ENCODE measurements around the gene RAP1GAP2. TPM values are rescaled to one million over a fixed set of nuclear protein-coding genes. Genes with fewer than 3 reads are reported as not detected.

The RAP1GAP2 gene
- total RNA-seq, 1 donor from 2014 or later, result 3.8 TPM

DNA sequence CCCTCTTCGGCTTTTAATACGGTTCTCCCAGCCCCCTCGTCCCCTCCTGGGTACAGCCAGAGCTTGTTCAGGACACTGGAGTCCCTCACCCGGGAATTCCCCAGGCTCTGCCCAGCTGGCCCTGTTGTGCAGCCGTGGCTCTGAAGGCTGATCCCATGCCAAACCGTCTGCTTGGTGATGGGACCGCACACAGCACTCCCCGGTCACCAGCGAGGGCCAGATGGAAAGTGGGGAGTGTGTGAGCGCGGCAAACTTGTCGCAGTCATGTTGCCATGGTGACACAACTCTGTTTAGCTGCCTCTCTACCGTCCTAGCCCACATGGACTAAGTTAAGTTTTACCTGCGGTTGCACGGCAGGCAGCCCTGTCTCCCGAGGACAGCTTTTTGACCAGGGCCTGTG is 107.9 kb downstream of the RAP1GAP2 start:
- Mint-ChIP-seq H3K27me3 (ENCODE audit: insufficient read depth, low read depth) (peaks cover 14% of the 10 kb centered on the region), H3K36me3 (no peaks in the 10 kb centered on the region), H3K4me3 (peak overlapping the region; percentile 15), H3K27ac (peak overlapping the region; percentile 89), H3K9me3 (peaks cover 2% of the 10 kb centered on the region), H3K4me1 (peaks cover 19% of the 10 kb centered on the region)
- no peak overlapping the region for H2AFZ ChIP-seq (replicated peaks)
- no peaks in the 10 kb centered on the region for H3K9me3 ChIP-seq (ENCODE audit: low read depth)
- H3K27me3 ChIP-seq, result no peaks in the 10 kb centered on the region
- no peak overlapping the region for H3K9ac ChIP-seq
- no peaks in the 10 kb centered on the region for H3K36me3 ChIP-seq
- H4K20me1 ChIP-seq (ENCODE audit: low read depth), result no peaks in the 10 kb centered on the region
- H3K4me1 ChIP-seq, result peaks cover 11% of the 10 kb centered on the region
- H3F3A ChIP-seq (ENCODE audit: low read depth), result no peaks in the 10 kb centered on the region
- no peak overlapping the region for H3K4me3 ChIP-seq
- H3K4me2 ChIP-seq, result no peak overlapping the region
- no peaks in the 10 kb centered on the region for H3K79me2 ChIP-seq (ENCODE audit: low read depth)
- TF ChIP-seq EZH2 (IDR thresholded peaks at IDR 0.05) (no peak), EZH2phosphoT487 (IDR thresholded peaks at IDR 0.05) (no peak)
- TF ChIP-seq, protein P1, sequence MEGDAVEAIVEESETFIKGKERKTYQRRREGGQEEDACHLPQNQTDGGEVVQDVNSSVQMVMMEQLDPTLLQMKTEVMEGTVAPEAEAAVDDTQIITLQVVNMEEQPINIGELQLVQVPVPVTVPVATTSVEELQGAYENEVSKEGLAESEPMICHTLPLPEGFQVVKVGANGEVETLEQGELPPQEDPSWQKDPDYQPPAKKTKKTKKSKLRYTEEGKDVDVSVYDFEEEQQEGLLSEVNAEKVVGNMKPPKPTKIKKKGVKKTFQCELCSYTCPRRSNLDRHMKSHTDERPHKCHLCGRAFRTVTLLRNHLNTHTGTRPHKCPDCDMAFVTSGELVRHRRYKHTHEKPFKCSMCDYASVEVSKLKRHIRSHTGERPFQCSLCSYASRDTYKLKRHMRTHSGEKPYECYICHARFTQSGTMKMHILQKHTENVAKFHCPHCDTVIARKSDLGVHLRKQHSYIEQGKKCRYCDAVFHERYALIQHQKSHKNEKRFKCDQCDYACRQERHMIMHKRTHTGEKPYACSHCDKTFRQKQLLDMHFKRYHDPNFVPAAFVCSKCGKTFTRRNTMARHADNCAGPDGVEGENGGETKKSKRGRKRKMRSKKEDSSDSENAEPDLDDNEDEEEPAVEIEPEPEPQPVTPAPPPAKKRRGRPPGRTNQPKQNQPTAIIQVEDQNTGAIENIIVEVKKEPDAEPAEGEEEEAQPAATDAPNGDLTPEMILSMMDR (IDR thresholded peaks at IDR 0.05), result no peak
- no peak overlapping the region for H3K27ac ChIP-seq
- peak; percentile 56 for DNase-seq (ENCODE audit: low spot score)

DNA sequence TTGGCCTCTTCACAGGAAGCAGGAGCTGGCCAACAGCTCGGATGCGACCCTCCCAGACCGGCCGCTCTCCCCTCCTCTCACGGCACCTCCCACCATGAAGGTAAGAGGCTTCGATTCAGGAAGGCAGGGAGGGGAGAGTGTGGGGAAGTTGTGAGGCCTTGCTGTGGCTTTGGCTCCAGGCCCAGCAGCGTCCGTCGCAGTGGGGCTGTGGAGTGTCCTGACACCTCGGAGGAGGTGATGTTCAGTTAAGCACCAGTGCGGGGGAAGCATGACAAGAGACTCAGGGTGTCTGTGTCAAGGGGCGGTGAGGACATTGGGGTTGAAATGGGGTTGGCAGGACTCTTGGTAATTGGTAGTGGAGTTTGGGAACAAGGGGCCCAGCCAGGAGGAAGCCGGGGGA is 109.0 kb downstream of the RAP1GAP2 start:
- H3K27me3 Mint-ChIP-seq (ENCODE audit: insufficient read depth, low read depth), result peaks cover 15% of the 10 kb centered on the region
- peaks cover 2% of the 10 kb centered on the region for H3K9me3 Mint-ChIP-seq
- Histone ChIP-seq H3K9me3 (ENCODE audit: low read depth) (no peaks in the 10 kb centered on the region), H3K9ac (no peak overlapping the region), H3K27me3 (no peaks in the 10 kb centered on the region), H3K4me3 (no peak overlapping the region), H3K79me2 (ENCODE audit: low read depth) (no peaks in the 10 kb centered on the region), H3K36me3 (no peaks in the 10 kb centered on the region), H3K27ac (no peak overlapping the region), H3K4me1 (peaks cover 18% of the 10 kb centered on the region), H2AFZ (replicated peaks) (no peak overlapping the region), H4K20me1 (ENCODE audit: low read depth) (no peaks in the 10 kb centered on the region), H3K4me2 (no peak overlapping the region), H3F3A (ENCODE audit: low read depth) (no peaks in the 10 kb centered on the region)
- peaks cover 27% of the 10 kb centered on the region for H3K4me1 Mint-ChIP-seq
- no peaks in the 10 kb centered on the region for H3K36me3 Mint-ChIP-seq
- no peak overlapping the region for H3K27ac Mint-ChIP-seq
- TF ChIP-seq EZH2 (IDR thresholded peaks at IDR 0.05) (no peak), EZH2phosphoT487 (IDR thresholded peaks at IDR 0.05) (no peak)
- TF ChIP-seq, protein P1 (IDR thresholded peaks at IDR 0.05), result no peak
- DNase-seq (ENCODE audit: low spot score), result no peak
- H3K4me3 Mint-ChIP-seq, result no peak overlapping the region

DNA sequence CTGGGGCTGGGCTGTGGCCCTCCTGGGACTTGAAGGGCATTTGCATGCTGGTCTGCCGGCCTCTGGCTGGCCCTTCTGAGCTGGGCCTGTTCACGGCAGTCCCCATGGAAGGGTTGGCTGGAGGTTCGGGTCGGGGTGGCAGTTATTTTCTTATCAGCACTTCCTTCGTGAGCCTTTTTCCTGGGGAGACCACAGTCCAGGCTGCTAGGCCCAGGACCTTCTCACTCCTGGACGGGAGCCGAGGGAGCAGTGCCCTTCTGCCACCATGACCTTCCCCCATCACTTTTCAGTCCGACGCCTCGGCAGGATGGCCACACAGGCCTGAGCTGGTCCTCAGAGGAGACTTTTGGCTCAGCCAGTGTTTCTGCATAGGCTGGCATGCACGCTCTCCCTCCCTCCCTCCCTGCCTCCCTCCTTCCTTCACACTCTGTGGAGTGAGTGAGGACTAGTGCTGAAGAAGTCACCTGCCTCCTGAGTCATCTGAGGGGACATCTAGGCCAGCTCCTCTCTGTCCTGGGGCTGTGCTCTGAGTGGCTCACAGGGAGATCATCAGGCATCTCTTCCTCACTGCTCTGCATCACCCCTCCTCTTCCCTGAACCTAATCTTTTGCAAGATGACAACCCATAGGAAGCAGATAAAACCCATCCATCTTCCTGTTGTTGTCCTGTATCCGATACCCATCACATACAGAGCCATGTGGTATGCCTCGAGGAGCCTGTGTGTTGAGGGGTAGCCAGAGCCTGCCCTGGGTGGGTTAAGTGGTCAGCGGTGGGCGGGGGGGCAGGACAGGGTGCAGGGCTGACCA is 109.7 kb downstream of the RAP1GAP2 start:
- Histone ChIP-seq H2AFZ (replicated peaks) (no peak overlapping the region), H4K20me1 (ENCODE audit: low read depth) (no peaks in the 10 kb centered on the region), H3F3A (ENCODE audit: low read depth) (no peaks in the 10 kb centered on the region), H3K36me3 (no peaks in the 10 kb centered on the region), H3K79me2 (ENCODE audit: low read depth) (no peaks in the 10 kb centered on the region), H3K4me3 (no peak overlapping the region), H3K9me3 (ENCODE audit: low read depth) (no peaks in the 10 kb centered on the region), H3K4me1 (peaks cover 18% of the 10 kb centered on the region), H3K4me2 (no peak overlapping the region), H3K9ac (no peak overlapping the region), H3K27ac (no peak overlapping the region), H3K27me3 (no peaks in the 10 kb centered on the region)
- Mint-ChIP-seq H3K4me3 (no peak overlapping the region), H3K9me3 (peaks cover 2% of the 10 kb centered on the region), H3K36me3 (no peaks in the 10 kb centered on the region), H3K27me3 (ENCODE audit: insufficient read depth, low read depth) (peaks cover 15% of the 10 kb centered on the region), H3K4me1 (peaks cover 27% of the 10 kb centered on the region), H3K27ac (no peak overlapping the region)
- TF ChIP-seq EZH2phosphoT487 (IDR thresholded peaks at IDR 0.05) (no peak), EZH2 (IDR thresholded peaks at IDR 0.05) (no peak)
- TF ChIP-seq, protein P1 (IDR thresholded peaks at IDR 0.05), result no peak
- no peak for DNase-seq (ENCODE audit: low spot score)

Data from neural progenitor cell (in vitro differentiated cells).